OCI-LY7 (cell line): ENCODE results near the gene SLC4A9. TPM values are rescaled to one million over a fixed set of nuclear protein-coding genes. Genes with fewer than 3 reads are reported as not detected.
A peak's percentile ranks its signal among the peaks of the same experiment; 100 is the strongest.

ENCODE experiments used
- BruUV-seq: library from RNA; stranded (reverse); fragments of 400-500 nt; replicated peaks from 2 replicates; lab custom pipeline; 2021; lab: Mats Ljungman, UMichigan
- CTCF ChIA-PET: fragments of 300-600 bp; sonication (Branson Sonifier 250); formaldehyde crosslinking; loops from one replicate; lab custom pipeline; 2022; ENCODE audit warnings: antibody characterized with exemption; ENCODE audit not compliant: unreplicated experiment; lab: Charles Lee
- POLR2A ChIA-PET: fragments of 300-600 bp; sonication (Branson Sonifier 250); formaldehyde crosslinking; loops from one replicate; lab custom pipeline; 2022; ENCODE audit warnings: antibody characterized with exemption; lab: Charles Lee
- DNase-seq: peaks from one replicate; pipeline ENCODE4 v3.0.0-alpha.2; 2015; ENCODE audit warnings: low spot score
- H2AFZ ChIP-seq: fragments of 200-600 bp; sonication (generic), shearing (Covaris generic); 2 replicates; pipeline ENCODE4 v1.6.1; 2014; ENCODE audit warnings: mild to moderate bottlenecking, antibody characterized with exemption, low read length, moderate library complexity
- H3K27ac ChIP-seq: fragments of 200-600 bp; sonication (generic); 2 replicates; pipeline ENCODE4 v1.5.1; 2014; ENCODE audit warnings: mixed run types, low read depth, mild to moderate bottlenecking, moderate library complexity, low read length, inconsistent platforms; ENCODE audit not compliant: poor library complexity, severe bottlenecking
- H3K36me3 ChIP-seq: fragments of 200-600 bp; sonication (generic); 2 replicates; pipeline ENCODE4 v1.6.1; 2014; ENCODE audit warnings: mild to moderate bottlenecking, antibody characterized with exemption, low read length, moderate library complexity, mixed read lengths; ENCODE audit not compliant: insufficient read depth
- H3K4me1 ChIP-seq: fragments of 200-600 bp; sonication (generic); 2 replicates; pipeline ENCODE4 v1.5.1; 2014; ENCODE audit warnings: mild to moderate bottlenecking, low read length; ENCODE audit not compliant: insufficient read depth, poor library complexity, severe bottlenecking
- H3K4me2 ChIP-seq: fragments of 200-600 bp; sonication (generic); 2 replicates; pipeline ENCODE4 v1.6.1; 2014; ENCODE audit warnings: mild to moderate bottlenecking, low read length
- H3K4me3 ChIP-seq: fragments of 200-600 bp; sonication (generic); 2 replicates; pipeline ENCODE4 v1.5.1; 2014; ENCODE audit warnings: mild to moderate bottlenecking, low read depth, low read length; ENCODE audit not compliant: poor library complexity, severe bottlenecking
- H3K79me2 ChIP-seq: fragments of 200-600 bp; sonication (generic); 2 replicates; pipeline ENCODE4 v1.6.1; 2016; ENCODE audit warnings: low read depth, mild to moderate bottlenecking, low read length, moderate library complexity, mixed read lengths; ENCODE audit not compliant: insufficient read depth
- H3K9me2 ChIP-seq: fragments of 200-600 bp; sonication (generic); 2 replicates; pipeline ENCODE4 v1.6.1; 2016; ENCODE audit warnings: mild to moderate bottlenecking, low read length, mixed read lengths; ENCODE audit not compliant: insufficient read depth
- H3K9me3 ChIP-seq: fragments of 200-600 bp; sonication (generic); 2 replicates; pipeline ENCODE4 v1.6.1; 2014; ENCODE audit warnings: mild to moderate bottlenecking, mixed run types, low read length, mixed read lengths
- H4K20me1 ChIP-seq: fragments of 200-600 bp; sonication (generic); 2 replicates; pipeline ENCODE4 v1.6.1; 2014; ENCODE audit warnings: mild to moderate bottlenecking, antibody characterized with exemption, low read length, moderate library complexity, mixed read lengths; ENCODE audit not compliant: insufficient read depth
- CTCF ChIP-seq: fragments of 200-600 bp; sonication (generic); conservative IDR thresholded peaks from 2 replicates; pipeline ENCODE4 v1.5.1; 2014; ENCODE audit warnings: mild to moderate bottlenecking, antibody characterized with exemption, low read length, moderate library complexity, mixed read lengths
- EZH2phosphoT487 ChIP-seq: fragments of 200-600 bp; sonication (generic); IDR thresholded peaks from 2 replicates; pipeline ENCODE4 v1.6.1; 2018; ENCODE audit warnings: low read depth, borderline replicate concordance, mild to moderate bottlenecking, mixed run types, antibody characterized with exemption, low read length, moderate library complexity, mixed read lengths
- intact Hi-C: fragments of 100-400 bp; cut with micrococcal nuclease; formaldehyde crosslinking; loops from one replicate; pipeline ENCODE4 v1.10.0; 2022; ENCODE audit not compliant: unreplicated experiment
- total RNA-seq, 2 experiments: library from RNA; depleted of rRNA in 1 of 2; stranded (reverse); fragments of >200 nt in 1 of 2; shearing (Covaris generic) in 1 of 2; gene quantifications; 2 replicates each; pipeline ENCODE4 v1.2.3, GENCODE V29; 2014 to 2022

The SLC4A9 gene
- total RNA-seq, 2 experiments from 2014 or later, result 0.22 to 2.6 TPM

GRCh38 chr5:140363631-140364471 is 3.9 kb downstream of the SLC4A9 start:
- Histone ChIP-seq H3K27ac (no peak overlapping the region), H4K20me1 (no peaks in the 10 kb centered on the region), H3K4me2 (peak overlapping the region; percentile 84), H3K4me3 (peak overlapping the region; percentile 42), H3K9me2 (no peaks in the 10 kb centered on the region), H3K4me1 (peaks cover 3% of the 10 kb centered on the region), H3K36me3 (no peaks in the 10 kb centered on the region), H2AFZ (peak overlapping the region; percentile 52; the same call in 1 of the 2 replicates), H3K79me2 (no peaks in the 10 kb centered on the region), H3K9me3 (no peaks in the 10 kb centered on the region)
- ChIA-PET CTCF (interaction anchor here (0.9 kb wide), 1 partner anchor 9 kb away, joined by 4 read pairs; no protein-coding TSS in a partner anchor), POLR2A (no interaction called here)
- TF ChIP-seq EZH2phosphoT487 (no peak), CTCF (no peak)
- intact Hi-C loops, result loop anchor here (10.0 kb wide), 1 partner anchor 191 kb away; the partner anchor contains the start of gene SRA1
- DNase-seq, result no peak
- BruUV-seq, result no TSS peak

- Histone ChIP-seq H3K4me1 (peaks cover 3% of the 10 kb centered on the region), H3K9me2 (no peaks in the 10 kb centered on the region), H3K27ac (no peak overlapping the region), H3K79me2 (no peaks in the 10 kb centered on the region), H3K4me2 (no peak overlapping the region), H3K9me3 (no peaks in the 10 kb centered on the region), H3K4me3 (no peak overlapping the region), H4K20me1 (no peaks in the 10 kb centered on the region), H2AFZ (no peak overlapping the region), H3K36me3 (no peaks in the 10 kb centered on the region)
- ChIA-PET POLR2A (no interaction called here), CTCF (interaction anchor here (0.9 kb wide), 1 partner anchor 9 kb away, joined by 4 read pairs; no protein-coding TSS in a partner anchor)
- BruUV-seq, result no TSS peak
- intact Hi-C loops, result loop anchor here (10.0 kb wide), 1 partner anchor 190 kb away; the partner anchor contains the start of gene SRA1
- DNase-seq, result no peak
- no peak for TF ChIP-seq EZH2phosphoT487
- no peak for TF ChIP-seq CTCF
Observed at GRCh38 chr5:140364472-140364765, 4.4 kb downstream of the SLC4A9 start.

- no peaks in the 10 kb centered on the region for H3K9me2 ChIP-seq
- intact Hi-C loops, result loop anchor here (10.0 kb wide), 1 partner anchor 190 kb away; the partner anchor contains the start of gene SRA1
- H3K9me3 ChIP-seq, result no peaks in the 10 kb centered on the region
- no peaks in the 10 kb centered on the region for H3K36me3 ChIP-seq
- no peak overlapping the region for H3K4me2 ChIP-seq
- no peak for DNase-seq
- ChIA-PET CTCF (no interaction called here), POLR2A (interaction anchor here (1.5 kb wide), 1 partner anchor 103 kb away, joined by 5 read pairs; no protein-coding TSS in a partner anchor)
- no peak overlapping the region for H3K4me3 ChIP-seq
- BruUV-seq, result no TSS peak
- no peak overlapping the region for H2AFZ ChIP-seq
- no peaks in the 10 kb centered on the region for H4K20me1 ChIP-seq
- TF ChIP-seq CTCF (no peak), EZH2phosphoT487 (no peak)
- H3K4me1 ChIP-seq, result peaks cover 3% of the 10 kb centered on the region
- no peak overlapping the region for H3K27ac ChIP-seq
- H3K79me2 ChIP-seq, result no peaks in the 10 kb centered on the region
Observed at GRCh38 chr5:140365282-140365681, 5.3 kb downstream of the SLC4A9 start.
